MV-4-11 (cell line): ENCODE results near the gene PPM1G.
"Not testable (repeated sequence)": the region's sequence is repeated elsewhere in the genome, so short reads cannot be mapped to it uniquely, and the experiment has no call there.

Experiments
- DNase-seq: peaks from one replicate; lab custom pipeline; 2025; lab: John Stamatoyannopoulos, UW

The PPM1G gene

GRCh38 chr2:27375513-27376099 lies 33.8 kb downstream of the PPM1G start:
- DNase-seq: peak; percentile 4

GRCh38 chr2:27373567-27373966 lies 35.8 kb downstream of the PPM1G start:
- no peak for DNase-seq

DNA sequence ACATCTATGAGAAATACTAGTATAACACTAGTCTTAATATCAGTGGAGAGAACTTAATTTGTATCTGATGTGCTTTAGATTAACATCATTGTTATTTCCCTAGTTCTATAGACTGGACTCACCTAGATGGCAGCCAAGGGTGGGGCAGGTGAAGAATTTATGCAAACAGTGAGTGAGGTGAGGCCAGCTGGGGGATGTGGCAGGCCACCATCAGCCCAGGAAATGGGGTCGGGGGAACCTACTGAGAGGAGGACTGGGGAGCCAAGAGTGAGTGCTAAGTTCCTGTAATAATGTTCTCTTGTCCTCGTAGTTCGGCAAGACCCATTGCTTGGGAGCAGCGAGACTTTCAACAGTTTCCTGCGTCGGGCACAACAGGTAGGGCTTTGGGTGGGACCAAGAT lies 36.5 kb downstream of the PPM1G start:
- no peak for DNase-seq

DNA sequence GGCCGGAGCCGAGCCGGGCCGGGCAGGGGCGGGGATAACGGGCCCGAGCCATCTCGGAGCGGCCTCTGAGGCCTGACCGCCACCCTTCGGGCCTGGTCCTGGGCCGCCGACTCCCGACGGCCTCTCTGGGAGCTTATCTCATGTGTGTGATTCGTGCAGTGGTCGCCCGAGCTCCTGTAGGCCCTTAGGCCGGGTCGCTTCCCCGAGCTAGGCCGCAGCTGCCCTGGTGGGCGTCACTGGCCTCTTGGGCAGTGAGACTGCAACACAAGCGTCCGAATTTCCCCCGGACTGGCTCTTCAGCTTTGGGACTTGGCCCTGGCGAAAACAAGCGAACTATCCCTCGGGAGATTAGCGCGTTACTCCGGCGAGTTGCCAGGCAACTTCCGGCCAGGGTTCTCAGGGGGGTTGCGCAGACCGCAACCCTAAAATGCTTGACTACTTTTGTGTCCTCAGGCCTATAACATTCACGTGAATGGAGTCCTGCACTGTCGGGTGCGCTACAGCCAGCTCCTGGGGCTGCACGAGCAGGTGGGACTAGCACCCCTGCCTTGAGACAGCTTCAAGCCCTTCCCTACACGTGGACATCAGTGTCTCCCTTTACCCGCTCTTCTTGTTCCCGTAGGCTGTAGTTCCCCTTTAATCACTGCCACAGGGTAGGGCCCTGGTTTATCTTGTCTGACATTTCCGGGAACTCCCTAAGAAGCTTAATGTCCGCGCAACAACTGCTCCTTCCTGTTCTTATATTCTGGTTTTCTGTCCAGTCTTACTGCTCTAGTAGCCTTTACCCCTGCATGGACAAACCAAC lies 38.4 kb downstream of the PPM1G start:
- peak; percentile 93 for DNase-seq

- DNase-seq: peak; percentile 99
Observed at GRCh38 chr2:27370026-27370815, 39.2 kb downstream of the PPM1G start, which contains the start of the genes EIF2B4 and SNX17. EIF2B4 (minus strand) TSS chr2:27370338; CDS start chr2:27370314, 24 bp downstream. SNX17 (plus strand) TSS chr2:27370616; CDS start chr2:27370744, 128 bp downstream.

DNA sequence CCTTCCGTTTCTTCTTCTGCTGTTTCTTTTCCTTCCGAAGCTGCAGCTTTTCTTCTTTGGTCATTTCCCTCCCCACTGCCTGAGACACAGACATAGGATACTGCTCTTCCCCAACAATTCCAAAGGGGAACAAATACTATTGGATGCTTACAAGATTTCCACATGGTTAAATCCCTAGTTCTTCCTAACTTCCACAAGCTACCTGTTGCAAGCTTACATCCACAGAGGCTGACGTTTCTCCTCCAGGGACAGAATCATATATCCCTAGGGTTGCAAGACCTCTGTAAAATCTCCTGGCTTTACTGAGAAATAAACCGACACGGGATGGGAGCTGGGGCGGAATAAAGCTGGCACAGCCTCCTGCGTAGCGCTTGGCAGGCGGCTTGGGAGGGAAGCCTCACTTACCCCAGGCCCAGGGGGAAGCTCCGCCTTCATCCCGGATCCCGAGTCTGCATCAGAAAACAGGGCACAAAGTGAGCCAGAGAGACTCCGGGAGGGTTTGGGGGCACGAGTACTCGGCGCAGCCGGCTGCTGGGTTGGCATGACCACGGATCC lies 39.8 kb downstream of the PPM1G start:
- no peak for DNase-seq

GRCh38 chr2:27363933-27364332 lies 45.5 kb downstream of the PPM1G start:
- DNase-seq: no peak

DNA sequence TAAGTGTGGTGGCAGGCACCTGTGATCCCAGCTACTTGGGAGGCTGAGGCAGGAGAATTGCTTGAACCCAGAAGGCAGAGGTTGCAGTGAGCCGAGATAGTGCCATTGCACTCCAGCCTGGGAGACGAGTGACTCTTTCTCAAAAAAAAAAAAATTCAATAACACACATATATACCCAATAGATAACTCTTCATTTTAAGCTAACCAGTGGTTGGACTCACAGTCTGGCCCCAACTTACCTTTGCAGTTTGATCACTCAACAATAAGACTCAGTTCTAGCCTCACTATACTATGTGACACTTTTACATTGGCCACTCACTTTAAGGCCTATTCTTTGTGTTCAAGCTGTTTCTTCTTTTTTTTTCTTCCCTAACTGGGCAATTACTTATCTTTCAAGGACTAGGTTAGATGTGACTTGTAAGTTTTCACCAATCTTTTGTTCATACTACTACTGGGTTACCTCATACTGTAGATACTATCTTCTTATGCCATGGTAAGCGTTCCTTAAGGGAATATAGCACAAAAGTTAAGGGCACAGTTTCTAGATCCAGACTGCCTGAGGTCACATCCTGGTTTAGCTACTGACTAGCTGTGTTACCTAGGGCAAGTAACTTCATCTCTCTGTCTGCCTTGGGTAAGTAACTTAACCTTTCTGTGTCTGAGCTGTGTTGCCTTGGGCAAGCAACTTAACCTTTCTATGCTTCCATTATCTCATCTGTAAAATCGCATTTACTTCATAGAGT lies 46.5 kb downstream of the PPM1G start:
- DNase-seq: no peak

GRCh38 chr2:27356382-27357181 lies 52.8 kb downstream of the PPM1G start, which contains the start of gene GTF3C2:
GTF3C2 (minus strand) TSS chr2:27356764; CDS start chr2:27343554, 13,210 bp downstream.
- peak; percentile 96 for DNase-seq

- peak; percentile 79 for DNase-seq
Observed at GRCh38 chr2:27356056-27356381, 53.4 kb downstream of the PPM1G start.

DNA sequence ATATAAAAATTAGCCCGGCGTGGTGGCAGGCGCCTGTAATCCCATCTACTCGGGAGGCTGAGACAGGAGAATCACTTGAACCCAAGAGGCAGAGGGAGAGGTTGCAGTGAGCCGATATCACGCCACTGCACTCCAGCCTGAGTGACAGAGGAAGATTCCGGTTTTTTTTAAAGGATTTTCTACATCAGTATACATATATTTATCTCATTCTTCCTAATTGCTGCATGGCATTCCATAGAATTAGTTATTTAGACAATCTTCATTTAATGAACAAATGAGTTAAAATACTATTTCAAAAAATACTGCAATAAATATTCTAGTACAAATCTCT lies 54.8 kb downstream of the PPM1G start:
- DNase-seq: no peak

DNA sequence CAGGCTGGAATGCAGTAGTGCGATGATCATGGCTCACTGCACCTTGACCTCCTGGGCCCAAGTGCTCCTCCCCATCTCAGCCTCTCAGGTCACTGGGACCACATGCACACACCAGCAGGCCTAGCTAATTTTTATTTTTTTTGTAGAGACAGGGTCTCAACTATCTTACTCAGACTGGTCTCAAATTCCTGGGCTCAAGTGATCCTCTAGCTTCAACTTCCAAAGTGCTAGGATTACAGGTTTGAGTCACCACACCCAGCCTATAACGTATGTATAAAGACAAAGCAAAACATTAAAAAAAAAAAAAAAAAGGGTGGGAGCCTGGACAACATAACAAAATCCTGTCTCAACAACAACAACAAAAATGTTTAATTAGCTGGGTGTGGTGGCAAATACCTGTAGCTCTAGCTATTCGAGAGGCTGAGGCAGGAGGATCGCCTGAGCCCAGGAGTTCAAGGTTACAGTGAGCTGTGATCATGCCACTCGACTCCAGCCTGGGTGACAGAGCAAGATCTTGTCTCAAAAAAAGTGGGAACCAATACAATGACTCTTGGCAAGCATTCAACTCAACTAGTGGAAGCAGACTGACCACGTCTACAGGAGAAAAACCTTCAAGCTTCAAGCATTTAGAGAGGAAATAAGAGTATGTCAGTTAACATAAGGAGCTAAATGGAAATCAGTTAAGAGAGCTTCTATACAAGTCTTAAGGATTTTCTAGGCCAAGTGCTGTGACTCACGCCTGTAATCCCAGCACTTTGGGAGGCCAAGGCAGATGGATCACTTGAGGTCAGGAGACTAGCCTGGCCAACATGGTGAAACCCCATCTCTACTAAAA lies 55.4 kb downstream of the PPM1G start:
- DNase-seq: peak; percentile 69

DNA sequence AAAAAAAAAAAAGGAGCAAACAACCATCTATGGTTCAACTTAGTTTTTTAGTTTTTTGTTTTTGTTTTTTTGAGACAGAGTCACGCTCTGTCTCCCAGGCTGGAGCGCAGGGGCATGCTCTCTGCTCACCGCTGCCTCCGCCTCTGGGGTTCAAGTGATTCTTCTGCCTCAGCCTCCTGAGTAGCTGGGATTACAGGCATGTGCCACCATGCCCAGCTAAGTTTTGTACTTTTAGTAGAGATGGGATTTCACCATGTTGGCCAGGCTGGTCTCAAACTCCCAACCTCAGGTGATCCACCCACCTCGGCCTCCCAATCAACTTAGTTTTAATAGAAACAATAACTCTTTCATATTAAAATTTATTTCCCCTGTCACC lies 56.0 kb downstream of the PPM1G start:
- DNase-seq: not testable (repeated sequence)

DNA sequence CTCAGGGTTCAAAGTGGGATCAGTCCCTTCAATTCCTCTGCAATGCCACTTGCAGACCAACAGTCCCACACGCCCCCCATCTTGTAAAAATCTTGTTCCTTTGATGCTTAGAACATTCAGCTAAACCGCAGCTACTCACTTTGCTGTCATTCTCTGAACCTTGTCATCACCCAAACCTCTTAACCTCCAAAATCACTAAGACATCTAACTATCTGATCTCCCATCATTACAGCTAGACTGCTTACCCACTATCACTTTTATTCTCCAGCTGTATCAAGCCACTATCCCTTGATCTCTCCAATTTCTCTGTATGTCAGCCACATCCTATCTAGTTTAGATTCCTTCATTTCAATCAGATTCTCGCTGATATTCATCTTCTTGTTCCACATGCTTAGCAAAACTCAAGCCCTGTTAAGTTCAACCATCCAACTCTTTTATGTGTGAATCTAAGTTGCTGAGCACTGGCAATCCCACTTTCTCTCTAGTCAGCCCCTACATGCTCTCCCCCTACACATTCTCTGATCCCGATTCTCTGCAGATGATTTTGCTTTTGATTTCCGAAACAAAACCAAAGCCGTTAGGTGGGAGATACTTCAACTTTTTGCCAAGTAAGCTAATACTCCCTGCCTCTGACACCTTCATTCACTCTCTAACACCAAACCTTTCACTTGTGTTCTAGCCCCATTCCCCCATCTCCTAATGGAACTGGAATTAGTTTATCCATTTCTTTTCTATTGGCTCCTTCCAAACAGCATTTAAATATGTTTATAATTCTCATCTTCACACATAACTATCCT lies 57.4 kb downstream of the PPM1G start:
- no peak for DNase-seq

DNA sequence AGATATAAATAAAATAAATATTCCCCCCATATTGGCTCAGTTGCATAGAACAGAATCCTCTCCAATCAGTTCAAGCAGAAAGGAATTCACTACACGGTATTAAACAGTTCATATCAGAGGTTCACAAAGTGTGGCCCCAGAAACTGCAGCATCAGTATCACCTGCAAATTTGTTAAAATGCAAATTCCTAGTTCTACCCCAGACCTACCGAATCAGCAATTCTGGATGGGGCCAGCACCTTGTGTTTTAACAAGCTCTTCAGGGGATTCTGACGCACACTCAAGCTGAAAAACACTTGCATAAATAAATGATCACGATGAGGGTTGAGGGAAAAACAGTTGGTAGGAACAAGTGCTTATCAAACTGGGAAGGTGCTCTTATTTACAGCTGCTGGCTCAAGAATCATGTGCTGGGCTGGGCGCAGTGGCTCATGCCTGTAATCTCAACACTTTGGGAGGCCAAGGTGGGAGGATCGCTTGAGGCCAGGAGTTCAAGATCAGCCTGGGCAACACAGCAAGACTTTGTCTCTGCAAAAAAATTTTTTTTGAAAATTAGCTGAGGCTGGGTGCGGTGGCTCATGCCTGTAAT lies 59.2 kb downstream of the PPM1G start:
- DNase-seq: no peak

- DNase-seq: no peak
Observed at GRCh38 chr2:27347641-27348040, 61.8 kb downstream of the PPM1G start.

GRCh38 chr2:27336173-27336572 lies 73.2 kb downstream of the PPM1G start:
- no peak for DNase-seq

- DNase-seq: no peak
Observed at GRCh38 chr2:27335311-27335710, 74.1 kb downstream of the PPM1G start.
